GM13976 (cell line): ENCODE results near the gene BET1.

Source experiments
- DNase-seq: peaks from one replicate; pipeline ENCODE4 v3.0.0; 2012; ENCODE audit warnings: low spot score
- in situ Hi-C: fragments of 300-500 bp; cut with MboI; formaldehyde crosslinking; loops from one replicate; pipeline ENCODE4 v1.12.0; 2022; ENCODE audit warnings: low sequenced_read_pairs, mixed read lengths, inconsistent platforms; ENCODE audit not compliant: unreplicated experiment
- TF ChIP-seq, protein P1 (sequence below): IDR thresholded peaks from 2 replicates; pipeline ENCODE4 v1.5.1; 2012; ENCODE audit warnings: borderline replicate concordance, mild to moderate bottlenecking; ENCODE audit not compliant: insufficient read depth; ENCODE audit errors: extremely low read depth, missing control alignments, control extremely low read depth

Gene BET1

DNA sequence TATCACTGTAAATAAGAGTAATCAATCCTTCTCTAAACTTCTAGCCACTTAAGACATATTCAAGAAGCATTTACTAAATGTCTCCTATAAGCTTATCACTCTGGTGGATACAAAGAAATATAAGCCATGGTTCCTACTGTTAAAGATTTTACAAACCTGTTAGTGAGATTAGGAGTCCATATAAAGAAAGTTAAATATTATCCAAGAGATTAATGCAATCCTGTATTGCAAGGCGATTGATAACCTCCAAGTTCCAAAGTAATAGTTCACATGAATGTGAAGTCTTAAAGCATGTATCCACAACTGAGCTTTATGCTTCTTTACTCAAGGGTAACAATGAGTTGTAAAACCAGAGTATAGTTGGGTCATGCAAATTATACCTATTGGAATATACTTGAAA is 12.6 kb upstream of the BET1 start:
- in situ Hi-C loops: no loop called here
- DNase-seq: no peak
- TF ChIP-seq, protein P1, sequence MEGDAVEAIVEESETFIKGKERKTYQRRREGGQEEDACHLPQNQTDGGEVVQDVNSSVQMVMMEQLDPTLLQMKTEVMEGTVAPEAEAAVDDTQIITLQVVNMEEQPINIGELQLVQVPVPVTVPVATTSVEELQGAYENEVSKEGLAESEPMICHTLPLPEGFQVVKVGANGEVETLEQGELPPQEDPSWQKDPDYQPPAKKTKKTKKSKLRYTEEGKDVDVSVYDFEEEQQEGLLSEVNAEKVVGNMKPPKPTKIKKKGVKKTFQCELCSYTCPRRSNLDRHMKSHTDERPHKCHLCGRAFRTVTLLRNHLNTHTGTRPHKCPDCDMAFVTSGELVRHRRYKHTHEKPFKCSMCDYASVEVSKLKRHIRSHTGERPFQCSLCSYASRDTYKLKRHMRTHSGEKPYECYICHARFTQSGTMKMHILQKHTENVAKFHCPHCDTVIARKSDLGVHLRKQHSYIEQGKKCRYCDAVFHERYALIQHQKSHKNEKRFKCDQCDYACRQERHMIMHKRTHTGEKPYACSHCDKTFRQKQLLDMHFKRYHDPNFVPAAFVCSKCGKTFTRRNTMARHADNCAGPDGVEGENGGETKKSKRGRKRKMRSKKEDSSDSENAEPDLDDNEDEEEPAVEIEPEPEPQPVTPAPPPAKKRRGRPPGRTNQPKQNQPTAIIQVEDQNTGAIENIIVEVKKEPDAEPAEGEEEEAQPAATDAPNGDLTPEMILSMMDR: no peak

DNA sequence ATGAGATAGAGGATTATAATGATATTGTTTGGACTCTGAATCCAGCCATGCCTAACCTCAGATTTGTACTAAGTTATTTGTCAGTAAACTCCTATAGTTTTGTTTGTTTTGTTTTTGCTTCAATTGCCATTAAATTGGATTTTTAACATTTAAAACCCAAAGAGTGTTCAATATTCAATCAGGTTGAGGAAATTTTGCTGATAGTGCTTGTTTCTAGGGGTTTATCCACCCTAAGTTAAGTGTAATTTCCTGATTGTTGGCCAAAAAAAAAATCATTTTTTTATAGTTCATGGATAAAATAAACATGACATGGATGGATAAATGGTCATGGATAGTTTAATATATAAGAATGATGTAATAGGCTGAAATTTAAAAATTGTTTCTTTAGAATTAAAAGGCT is 11.4 kb upstream of the BET1 start:
- TF ChIP-seq, protein P1: no peak
- in situ Hi-C loops: no loop called here
- DNase-seq: no peak

DNA sequence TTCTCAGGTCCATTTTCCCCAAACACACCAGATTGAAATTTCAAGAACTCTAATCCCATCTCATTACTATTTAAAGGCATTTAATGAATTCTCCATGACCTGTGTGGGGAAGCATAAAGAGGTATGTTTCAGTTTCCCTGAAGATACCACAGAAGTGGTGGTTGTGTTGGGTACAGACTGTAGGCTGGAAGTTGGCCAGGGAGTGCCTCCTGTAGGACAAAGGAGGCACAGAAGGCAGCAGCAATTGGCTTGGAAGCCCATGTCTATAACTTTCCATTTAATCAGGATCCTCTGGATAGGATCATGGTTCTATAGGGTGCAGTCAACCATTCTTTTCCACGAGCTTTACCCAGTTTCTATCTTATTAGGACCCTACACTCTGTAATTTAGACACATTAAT is 8.6 kb upstream of the BET1 start:
- TF ChIP-seq, protein P1: no peak
- in situ Hi-C loops: no loop called here
- no peak for DNase-seq

DNA sequence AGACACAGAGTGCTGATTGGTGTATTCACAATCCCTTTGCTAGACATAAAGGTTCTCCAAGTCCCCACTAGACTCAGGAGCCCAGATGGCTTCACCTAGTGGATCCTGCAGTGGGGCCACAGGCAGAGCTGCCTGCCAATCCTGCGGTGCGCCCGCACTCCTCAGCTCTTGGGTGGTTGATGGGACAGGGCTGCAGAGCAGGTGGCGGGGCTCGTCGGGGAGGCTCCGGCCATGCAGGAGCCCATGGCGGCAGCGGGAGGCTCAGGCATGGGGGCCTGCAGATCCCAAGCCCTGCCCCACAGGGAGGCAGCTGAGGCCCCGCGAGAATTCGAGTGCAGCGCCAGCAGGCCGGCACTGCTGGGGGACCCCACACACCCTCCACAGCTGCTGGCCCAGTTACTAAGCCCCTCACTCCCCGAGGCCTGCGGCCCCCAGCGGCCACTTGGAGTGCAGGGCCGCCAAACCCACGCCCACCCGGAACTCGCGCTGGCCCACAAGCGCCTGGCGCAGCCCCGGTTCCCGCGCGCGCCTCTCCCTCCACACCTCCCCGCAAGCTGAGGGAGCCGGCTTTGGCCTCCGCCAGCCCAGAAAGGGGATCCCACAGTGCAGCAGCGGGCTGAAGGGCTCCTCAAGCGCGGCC is 7.7 kb upstream of the BET1 start:
- in situ Hi-C loops: no loop called here
- TF ChIP-seq, protein P1: no peak
- DNase-seq: no peak

DNA sequence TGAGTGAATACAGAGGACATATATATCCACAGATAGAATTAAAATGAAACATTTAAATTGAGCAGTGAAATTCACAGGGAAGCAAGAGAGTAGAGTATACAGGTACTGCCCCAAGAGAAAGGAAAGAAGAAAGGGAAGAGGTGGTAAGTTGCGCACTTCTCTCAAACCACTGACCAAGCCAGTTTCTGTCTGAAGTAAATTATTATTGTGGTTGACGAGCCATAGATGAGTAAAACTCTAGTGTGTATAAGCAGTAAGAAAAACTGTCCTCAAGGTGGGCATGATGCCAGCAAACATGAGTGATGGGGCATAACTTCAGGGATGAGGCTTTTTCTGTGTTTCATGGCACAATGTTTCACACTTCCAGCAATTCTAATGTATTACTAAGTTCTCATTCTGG is 4.4 kb upstream of the BET1 start:
- in situ Hi-C loops: no loop called here

DNA sequence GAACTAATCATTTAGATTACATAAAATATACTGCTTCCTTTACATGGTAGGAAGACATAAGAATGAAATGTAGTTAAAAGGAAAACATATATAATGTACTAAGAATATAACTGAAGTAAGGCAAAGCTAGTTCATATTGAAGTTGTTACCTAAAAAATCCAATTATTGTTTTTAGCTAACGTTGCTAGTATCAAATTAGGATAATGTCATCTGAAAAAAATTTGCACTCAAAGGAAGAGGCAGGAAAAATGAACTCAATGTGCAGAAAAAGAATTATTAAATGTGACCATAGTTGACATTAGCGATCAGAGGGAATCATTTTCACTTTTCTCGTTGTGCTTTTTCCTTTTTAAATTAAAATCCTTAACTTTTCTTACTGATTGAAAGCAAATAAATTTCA is 1.6 kb upstream of the BET1 start:
- DNase-seq: no peak
- TF ChIP-seq, protein P1: no peak
- in situ Hi-C loops: no loop called here

More for the DNA sequence above, 4.4 kb upstream of the BET1 start:
- TF ChIP-seq, protein P1: no peak
- DNase-seq: no peak

DNA sequence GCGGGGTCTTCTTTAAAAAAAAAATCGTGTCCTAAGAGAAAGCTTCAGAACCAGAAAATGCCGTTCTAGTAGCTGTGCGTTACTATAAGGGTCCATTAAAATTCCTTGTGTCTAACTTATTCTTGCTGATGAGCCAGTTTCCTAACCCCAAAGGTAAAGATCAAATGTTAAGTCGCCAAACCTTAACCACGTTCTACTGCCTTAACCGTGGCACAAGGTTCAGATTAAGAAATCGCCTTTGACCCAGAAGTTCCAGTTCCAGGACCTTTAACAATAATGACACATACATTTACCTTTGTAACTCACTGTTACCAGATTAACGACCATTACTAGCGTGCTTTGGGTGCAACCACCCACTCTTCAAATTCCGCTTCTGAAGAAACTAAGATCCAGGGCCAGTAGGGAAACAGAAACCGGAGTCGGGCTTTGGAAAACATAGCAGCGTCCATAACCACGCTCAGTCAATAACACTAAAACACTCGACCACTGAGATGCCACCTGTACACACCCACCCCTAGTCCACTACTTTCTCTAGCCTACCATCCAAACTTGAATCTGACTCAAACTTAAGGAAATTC is 620 bp downstream of the BET1 start:
- TF ChIP-seq, protein P1: no peak
- in situ Hi-C loops: no loop called here
- no peak for DNase-seq
